ENCODE measurements around the gene HEMK1.

DNA sequence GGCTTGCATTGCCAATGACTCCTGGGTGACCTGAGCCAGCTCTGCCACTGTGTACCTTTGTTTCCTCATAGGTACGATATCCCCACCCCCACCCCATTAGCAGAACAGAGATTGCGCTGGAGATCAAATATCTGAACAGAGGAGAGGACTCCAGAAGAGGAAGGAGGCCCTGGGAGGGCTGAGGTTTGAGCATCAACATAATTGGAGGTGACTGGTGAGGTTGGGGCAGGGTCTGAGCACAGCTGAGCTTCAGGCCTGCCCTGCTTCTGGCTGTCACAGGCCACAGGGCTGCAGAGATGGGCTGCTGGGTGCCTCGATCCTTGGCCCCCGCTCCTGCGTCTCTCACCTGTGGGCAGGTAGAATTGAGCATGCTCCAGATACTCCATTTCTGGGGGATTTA, 44.6 kb upstream of the HEMK1 start:
- TF ChIP-seq, protein P1, sequence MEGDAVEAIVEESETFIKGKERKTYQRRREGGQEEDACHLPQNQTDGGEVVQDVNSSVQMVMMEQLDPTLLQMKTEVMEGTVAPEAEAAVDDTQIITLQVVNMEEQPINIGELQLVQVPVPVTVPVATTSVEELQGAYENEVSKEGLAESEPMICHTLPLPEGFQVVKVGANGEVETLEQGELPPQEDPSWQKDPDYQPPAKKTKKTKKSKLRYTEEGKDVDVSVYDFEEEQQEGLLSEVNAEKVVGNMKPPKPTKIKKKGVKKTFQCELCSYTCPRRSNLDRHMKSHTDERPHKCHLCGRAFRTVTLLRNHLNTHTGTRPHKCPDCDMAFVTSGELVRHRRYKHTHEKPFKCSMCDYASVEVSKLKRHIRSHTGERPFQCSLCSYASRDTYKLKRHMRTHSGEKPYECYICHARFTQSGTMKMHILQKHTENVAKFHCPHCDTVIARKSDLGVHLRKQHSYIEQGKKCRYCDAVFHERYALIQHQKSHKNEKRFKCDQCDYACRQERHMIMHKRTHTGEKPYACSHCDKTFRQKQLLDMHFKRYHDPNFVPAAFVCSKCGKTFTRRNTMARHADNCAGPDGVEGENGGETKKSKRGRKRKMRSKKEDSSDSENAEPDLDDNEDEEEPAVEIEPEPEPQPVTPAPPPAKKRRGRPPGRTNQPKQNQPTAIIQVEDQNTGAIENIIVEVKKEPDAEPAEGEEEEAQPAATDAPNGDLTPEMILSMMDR (IDR thresholded peaks at IDR 0.05), result no peak
- TF ChIP-seq EZH2 (IDR thresholded peaks at IDR 0.05; ENCODE audit: borderline replicate concordance, insufficient read depth, low read depth, low read length, poor library complexity, severe bottlenecking), result no peak

All from B cell (primary cell).